ENCODE results near the gene STXBP1.

STXBP1 gene

DNA sequence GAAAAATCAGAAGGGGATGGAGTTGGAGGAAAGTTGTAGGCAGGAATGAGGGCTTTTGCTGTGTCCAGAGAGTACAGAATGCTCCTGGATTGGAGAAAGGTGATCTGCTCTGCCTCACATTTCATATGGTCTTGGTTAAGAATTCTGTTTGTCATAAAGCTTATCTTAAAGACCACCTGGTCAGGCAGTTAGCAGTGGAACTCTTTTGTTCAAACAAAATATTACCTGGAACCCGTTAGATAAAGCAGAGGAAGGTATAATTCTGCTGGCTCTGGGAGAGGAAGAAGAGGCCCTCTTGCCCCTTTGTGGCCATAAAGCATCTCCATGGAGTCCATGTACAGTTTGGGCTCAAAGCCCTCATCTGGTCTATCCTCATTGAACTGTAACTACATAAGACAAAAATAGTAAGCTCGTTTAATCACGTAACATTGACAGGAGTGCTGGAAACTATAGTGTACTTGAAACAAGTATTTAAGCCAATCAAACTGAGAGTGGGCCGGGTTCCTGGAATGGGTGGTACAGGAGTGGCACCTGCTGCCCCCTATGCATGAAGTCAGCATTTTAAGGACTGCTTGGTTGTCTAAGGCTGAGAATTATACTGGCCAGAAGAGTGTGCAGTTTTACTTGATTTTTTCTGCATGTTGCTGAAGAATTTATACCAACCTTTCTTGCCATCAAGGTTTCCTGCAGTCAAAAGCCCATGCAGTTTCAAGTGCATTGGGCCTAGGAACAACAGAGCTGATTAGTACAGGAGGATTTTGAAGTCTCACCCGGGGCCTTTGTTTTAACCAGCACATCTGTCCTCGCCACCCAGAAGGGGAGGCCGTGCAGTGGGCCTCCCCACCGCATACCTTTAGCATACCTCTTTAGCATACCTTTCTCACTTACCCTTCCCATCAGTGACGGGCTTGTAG lies 39.9 kb downstream of the STXBP1 start:
- FAIRE-seq: no peak

DNA sequence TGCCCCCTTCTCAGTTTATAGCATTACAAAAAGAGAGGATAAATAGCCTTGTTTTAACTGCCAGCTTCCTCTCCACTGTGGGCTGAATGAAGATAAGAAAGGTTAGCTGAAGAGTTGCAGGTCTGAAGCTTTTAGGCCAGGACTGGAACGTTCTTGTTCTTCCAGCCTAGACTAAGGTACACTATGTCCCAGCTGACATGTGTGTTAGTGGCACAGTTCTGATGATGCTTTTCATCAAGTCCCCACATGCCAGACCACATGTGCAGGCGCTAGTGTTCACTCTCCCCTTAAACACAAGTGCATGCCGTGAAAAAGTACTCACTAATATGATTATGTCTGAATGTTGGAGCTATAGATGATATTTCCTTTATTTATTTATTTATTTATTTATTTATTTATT lies 40.7 kb downstream of the STXBP1 start:
- DNase-seq (ENCODE audit: low spot score) (no peak), FAIRE-seq (no peak)

More for the DNA sequence above, 39.9 kb downstream of the STXBP1 start:
- no peak for DNase-seq (ENCODE audit: low spot score)

DNA sequence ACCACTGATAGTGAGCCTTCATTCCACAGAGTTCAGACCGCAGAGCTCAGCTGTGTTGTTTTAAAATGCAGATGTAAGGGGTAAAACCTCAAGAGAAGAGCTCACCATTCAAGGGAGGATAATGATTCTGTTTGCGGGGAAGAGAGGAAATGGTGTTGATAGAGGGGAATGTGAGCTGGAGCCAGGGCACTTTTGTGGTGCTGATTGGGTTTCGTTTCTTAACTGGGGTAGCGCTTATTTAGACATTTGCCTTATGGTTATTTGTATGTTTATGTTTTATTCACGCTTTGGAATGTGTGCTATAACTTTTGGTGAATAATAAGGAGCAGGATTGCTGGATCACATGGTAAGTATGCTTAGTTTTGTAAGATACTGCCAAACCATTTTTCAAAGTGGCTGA lies 42.5 kb downstream of the STXBP1 start:
- FAIRE-seq (no peak), DNase-seq (ENCODE audit: low spot score) (no peak)

DNA sequence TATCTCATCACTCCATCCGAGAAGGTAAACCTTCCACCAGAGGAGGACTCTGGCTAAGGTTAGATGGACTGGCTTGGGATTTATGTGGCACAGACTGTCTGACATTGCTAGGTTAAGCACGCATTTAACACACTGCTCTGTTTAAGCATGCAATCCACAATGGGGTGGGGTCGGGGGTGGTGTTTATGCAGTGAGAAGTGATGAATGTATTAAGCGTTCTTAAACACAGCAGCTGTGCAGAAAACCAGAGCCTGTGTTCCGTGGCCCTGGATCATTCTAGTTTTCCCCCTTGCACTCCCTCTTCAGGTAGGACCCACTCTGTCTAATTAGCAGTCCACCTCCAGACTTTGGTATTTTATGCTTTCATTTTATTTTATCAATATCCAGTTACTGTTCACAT lies 46.4 kb downstream of the STXBP1 start:
- FAIRE-seq: no peak
- no peak for DNase-seq (ENCODE audit: low spot score)

DNA sequence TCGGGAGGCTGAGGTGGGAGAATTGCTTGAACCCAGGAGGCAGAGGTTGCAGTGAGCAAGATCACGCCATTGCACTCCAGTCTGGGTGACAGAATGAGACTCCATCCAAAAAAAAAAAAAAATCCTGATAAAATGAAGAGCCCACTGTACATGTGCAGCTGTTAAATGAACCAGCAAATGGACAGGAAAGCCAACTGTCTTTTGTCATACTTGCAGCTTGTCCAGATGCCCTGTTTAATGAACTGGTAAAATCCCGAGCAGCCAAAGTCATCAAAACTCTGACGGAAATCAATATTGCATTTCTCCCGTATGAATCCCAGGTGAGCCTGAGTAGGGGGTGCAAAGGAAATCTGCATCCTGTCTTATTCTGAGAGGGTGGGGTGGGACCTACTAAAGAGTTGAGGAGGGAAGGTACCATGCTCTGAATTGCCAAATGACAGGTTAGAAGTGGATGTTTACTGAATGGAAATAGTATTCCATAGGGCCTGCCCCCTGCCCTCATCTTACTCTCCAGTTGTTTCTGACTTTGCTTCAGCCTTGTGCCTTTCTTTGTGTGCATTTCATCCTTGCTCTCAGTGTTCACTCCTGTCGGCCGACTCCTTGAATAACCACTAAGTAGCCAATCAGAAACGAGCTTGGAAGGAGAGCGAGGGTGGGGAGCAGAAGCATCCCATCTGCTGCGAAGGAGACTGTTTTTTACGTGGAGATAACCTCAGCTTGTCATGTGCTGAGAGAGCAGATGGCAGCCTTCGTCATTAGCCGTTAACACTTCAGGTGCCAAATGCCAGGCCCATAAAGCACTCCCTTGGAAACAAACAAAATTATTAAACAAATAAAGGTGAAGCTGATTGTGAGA lies 49.0 kb downstream of the STXBP1 start:
- DNase-seq (ENCODE audit: low spot score): no peak
- no peak for FAIRE-seq

DNA sequence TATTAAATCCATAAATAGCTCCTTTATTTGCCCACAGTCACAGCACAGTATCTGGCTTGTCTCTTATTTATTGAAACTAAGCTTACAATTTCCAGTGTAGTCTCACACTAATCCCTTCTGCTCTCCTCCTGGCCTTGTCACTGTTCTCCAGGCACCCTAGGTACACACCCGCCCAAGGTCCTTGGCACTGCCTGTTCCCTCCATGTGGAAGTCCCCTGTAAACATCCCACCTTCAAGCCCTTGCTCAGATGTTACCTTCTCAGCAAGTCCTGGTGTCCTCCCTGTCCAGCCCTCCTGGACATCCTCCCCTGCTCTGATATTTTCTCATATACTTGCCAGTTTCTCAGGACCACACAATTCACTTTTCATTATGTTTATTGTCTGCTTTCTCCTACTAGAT lies 50.5 kb downstream of the STXBP1 start:
- FAIRE-seq: no peak
- DNase-seq (ENCODE audit: low spot score): no peak

DNA sequence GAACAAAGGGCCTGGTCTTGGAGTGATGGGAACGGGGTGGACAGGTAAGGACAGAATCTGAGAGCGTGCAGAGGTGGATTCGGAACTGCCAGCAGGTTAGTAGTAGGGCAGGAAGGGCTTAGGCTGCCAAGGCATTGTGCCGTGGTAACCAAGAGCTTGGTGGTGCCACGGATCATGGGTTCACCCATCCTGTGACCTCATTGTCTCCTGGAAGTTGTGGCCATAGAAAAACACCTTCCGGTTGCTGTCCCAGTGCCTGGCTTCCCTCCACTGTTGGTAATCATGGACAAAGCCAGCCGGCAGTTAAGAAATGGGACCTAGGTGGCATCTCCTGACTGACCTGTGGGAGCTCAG lies 52.2 kb downstream of the STXBP1 start:
- no peak for DNase-seq (ENCODE audit: low spot score)
- FAIRE-seq: no peak

DNA sequence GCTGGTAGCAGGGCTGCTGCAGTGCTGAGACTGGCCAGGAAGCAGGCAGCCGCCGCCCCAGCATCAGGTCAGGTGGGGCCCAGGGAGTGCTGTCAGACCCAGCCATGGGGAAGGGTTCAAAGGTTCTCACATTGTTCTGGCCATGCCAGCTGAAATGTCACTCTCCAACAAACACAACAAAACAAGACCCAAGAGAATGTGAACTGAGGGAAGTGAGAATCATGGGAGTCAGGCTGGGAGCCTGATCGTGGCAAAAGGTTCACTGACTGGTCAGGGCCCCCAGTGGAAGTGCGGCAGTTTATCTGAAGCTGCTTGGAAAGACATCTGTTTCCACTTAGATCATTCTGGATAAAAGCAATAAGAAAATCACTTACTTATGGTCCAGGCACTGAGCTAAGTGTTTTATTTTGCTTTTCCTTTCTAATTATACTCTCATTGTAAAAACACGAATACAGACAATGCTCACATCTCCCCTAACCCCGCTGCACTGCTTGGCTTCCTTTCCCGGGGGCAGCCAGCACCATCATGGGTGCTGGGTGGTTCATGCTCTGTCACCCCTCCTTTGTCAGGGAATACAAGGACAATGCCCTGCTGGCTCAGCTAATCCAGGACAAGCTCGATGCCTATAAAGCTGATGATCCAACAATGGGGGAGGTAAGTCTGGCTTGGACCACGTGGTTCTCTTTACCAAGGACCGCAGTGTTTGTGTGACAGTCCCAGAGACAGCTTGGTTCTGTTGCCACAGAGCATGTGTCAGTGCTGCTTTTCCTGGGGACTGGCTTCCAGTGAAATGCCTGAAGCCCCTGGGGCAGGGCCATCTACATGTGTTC lies 52.8 kb downstream of the STXBP1 start:
- DNase-seq (ENCODE audit: low spot score) (no peak), FAIRE-seq (no peak)

DNA sequence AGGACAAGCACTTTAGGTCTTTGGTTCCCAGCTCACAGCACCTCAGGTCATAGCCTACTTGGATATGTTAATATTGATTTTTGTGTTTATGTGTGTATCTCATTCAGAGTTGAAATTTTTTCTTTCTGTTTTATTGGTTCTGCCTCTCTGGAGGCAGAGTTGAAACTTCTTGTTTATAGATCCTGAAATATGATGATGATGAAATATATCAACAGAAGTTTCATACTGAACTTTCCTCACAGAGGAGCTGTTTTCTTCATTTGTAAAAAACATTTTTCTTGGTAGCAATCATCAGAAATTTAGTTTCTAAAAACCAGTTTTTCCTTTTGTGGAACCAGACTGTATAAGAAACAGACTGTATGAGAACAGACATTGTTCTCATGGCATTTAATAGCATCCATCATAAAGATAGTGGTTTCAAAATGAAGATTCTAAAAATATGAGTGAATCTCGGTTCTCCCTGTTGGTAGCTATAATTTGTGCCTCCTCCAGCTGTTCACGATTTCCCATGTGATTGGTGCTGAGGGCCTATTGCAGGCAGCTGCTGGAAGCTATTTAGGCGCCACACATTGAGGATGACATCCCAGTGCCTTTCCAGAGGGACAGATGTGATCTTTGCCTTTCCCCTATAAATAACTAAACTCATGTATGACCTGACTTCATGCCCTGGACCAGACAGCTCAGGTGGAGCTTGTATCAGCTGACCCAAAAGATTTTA lies 55.2 kb downstream of the STXBP1 start:
- DNase-seq (ENCODE audit: low spot score) (no peak), FAIRE-seq (no peak)

DNA sequence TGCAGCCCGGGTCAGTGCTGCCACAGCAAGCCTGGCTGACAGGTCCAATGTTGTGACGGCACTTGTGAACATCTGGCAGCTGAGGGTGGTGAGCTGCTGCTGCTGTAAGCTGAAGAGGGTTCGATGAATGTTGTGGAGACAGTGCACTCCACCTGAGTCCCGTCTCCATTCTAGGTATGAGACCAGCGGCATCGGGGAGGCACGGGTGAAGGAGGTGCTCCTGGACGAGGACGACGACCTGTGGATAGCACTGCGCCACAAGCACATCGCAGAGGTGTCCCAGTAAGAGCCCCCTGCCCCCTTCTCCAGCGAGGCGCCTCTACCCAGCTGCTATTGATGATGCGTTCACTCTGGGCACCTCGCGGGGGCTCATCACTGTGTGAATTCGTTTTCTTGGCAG lies 55.8 kb downstream of the STXBP1 start:
- FAIRE-seq (no peak), DNase-seq (ENCODE audit: low spot score) (no peak)

DNA sequence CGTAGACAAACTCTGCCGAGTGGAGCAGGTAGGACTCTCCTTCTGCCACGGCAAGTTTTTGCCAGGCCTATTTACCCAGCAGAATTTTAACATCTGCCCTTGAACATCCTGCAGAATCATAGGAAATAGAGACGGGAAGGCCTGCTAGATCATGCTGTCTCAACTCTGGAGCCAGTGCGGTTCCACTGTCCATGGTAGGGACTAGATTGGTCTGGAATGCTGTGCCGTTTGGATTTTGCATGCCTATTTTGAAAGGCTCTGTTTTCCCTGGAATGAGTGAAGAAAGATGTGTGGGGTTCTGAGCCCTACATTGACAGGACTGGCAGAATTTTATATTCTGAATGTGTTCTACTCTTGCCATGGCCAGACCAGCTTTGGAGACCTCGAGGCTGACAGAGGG lies 61.2 kb downstream of the STXBP1 start:
- FAIRE-seq: no peak
- no peak for DNase-seq (ENCODE audit: low spot score)

DNA sequence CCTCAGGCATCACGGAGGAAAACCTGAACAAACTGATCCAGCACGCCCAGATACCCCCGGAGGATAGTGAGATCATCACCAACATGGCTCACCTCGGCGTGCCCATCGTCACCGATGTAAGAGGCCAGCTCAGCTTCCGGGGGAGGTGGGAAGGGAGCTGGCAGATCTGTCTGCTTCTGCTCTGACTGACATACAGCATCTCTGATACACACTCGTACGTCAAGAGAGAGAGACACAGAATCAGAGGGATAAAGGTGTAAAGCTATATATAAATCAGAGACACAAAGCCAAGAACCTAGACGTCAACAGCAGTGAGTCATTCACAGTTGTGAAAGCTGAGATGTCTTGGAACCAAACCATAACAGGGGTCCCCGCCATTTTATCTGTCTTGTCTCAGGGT lies 64.6 kb downstream of the STXBP1 start:
- no peak for FAIRE-seq
- no peak for DNase-seq (ENCODE audit: low spot score)

DNA sequence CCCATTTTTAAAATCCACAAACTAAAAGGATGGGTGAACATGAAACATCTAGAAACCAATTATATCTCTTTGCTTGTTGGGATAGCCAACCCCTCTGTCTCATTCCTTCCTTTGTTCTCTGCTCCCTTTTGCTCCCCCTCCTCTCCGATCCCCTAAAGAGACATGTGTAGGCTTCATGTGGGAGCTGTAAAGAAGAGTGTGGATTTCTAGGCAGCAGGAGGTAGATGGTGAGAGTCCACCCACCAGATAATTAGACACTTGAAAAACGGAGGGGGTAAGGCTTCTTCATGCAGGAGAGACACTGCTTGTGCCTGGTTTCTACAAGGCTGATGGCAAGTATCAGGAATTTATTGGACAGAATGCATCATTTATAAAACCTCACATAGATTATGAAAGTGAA lies 67.4 kb downstream of the STXBP1 start:
- no peak for DNase-seq (ENCODE audit: low spot score)
- FAIRE-seq: no peak

DNA sequence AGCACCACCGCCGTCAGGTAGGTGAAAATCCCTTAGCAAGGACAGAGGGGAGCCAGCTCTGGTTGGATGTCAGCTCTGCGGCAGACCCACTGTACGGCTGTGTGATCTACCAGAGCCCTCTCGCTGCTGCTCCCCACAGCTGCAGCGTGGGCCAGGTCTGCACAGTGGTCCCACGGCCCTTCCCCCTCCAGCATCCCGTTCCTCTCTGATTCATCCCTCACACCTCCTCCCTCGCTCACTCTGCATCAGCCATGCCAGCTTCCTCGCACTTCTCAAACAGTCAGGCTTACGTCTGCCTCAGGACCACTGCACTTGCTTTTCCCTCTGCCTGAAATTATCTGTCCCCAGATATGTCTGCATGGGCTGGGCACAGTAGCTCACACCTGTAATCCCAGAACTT lies 68.1 kb downstream of the STXBP1 start:
- DNase-seq (ENCODE audit: low spot score): no peak
- no peak for FAIRE-seq

DNA sequence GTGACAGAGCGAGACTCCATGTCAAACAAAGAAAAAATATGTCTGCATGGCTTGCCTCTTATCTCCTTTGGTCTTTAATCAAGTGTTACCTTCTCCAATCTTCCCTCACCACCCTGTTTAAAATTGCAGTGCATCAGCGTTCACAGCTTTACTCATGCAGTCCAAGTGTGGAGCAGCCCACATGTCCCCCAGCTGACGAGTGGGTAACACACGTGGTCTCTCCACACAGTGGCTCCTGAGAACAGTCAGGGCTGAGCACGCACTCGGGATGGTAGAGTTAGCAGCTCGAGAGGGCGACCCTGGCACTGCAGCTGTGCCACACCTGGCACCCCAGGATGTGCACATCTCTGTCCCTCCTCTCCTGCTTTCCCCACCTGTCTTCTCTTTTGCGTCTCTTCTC lies 68.8 kb downstream of the STXBP1 start:
- DNase-seq (ENCODE audit: low spot score) (no peak), FAIRE-seq (no peak)

DNA sequence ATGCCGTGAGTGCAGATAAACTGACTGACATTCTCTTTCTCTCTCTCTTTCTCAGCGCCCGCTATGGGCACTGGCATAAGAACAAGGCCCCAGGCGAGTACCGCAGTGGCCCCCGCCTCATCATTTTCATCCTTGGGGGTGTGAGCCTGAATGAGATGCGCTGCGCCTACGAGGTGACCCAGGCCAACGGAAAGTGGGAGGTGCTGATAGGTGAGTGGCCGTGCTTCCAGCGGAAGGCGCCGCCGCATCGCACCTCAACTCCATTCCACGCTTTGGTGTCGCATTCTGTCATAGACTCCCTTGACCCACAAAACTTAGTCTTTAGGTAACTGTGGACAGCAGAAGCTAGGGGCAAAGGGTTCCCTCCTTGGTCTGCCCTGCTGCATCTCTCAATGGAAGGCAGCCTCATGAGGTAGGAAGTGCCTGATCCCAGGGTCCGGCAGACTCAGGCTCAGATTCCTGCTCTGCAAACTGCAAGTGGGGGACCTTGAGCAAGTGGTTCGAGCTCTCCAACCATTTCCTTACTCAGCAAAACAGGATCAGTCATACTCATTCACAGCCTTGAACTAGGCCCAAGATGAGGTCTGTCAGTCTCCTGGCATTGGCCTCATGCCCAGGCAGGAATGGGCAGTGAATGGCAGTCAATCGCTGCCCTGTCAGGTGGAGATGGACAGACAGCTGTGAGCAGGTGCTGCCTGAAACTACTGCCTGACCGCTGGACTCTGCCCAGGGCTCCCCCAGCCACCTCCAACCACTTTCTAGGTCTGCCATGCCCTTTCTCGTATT lies 70.5 kb downstream of the STXBP1 start:
- FAIRE-seq: no peak
- DNase-seq (ENCODE audit: low spot score): no peak

DNA sequence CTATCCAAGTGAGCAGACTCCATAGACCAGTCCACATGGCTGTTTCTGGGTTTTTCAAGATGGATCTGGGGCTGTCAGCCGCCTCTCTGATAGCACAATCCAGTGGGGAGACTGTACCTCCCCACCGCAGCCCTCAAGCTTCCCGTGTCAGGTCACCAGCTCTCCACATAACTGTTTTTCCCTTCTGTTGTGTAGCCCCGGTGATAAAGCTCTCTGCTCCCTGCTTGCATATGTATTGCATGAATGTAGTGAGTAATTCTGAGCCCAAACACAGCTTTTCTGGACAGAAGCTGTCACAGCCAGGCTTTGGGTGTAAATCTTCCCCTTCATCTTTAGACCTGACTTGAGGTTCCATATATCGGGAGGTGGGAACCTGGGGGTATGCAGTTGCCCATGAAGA lies 71.6 kb downstream of the STXBP1 start:
- DNase-seq (ENCODE audit: low spot score): no peak
- no peak for FAIRE-seq

DNA sequence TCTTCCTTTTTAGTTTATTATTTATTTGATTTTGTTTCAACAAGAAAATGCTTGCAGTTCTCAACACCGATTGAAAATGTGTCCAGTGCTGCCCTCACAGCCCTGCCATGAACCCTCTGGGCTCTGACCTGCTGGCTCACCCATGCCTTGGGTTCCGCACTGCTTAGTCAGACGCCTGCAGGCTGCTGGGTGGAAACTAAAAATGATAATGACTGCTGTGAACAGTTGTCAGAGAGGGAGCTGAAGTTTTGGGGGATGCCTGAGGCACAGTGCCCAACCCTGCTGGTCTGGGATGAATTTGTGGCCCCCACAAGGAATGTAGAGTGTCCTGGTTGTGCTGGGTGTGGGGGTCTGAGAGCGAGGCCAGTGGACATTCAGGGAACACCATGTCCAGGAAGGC lies 72.5 kb downstream of the STXBP1 start:
- FAIRE-seq (no peak), DNase-seq (ENCODE audit: low spot score) (no peak)

DNA sequence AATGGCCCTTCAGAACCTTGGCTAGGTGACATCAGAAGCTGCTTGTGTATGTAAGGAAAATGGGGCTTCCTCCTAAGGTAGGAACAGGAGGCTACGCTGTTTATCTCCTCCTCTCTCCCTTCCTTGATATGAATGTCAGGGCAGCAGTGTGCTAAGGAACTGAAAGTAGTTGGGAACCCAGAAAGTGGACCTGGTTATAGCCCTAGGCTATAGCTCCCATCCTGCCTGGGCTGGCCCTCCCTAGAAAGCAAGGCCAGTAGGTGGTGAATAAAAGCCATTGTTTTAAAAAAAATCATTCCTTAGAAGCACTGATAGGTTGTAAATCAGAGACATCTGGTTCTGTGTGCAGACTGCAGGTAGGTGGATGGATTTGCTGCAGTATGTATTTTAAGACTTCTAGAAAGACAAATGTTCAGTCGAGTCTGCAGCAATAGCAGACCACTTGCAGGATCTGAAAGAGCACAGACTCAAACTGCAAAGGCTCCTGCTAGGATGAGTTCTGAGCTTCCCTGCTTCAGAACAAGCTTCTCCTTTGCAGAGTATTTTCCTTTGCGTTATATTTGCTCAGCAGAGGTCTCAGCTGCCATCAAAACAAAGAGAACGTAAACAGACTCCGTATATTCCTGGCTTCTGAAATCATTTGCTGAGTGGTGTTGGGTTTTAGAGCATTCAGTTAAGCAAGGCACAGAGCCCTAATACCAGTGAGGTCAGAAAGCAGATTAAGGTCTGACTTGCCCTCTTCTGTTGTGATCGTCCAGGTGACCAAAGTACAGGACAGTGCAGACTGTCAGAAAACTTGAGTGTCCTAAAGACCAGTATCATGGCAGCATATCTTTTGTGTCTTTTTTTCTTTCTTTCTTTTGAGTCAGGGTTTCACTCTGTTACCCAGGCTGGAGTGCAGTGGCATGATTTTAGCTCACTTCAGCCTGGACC lies 74.7 kb downstream of the STXBP1 start:
- FAIRE-seq: no peak
- no peak for DNase-seq (ENCODE audit: low spot score)
